Esophagus muscularis mucosa (tissue), 3 donors: ENCODE measurements around the gene RPL10A.

Source experiments
- CTCF ChIP-seq, 3 experiments: fragments of 200-600 bp in 2 of 3; fragments of 450-650 bp in 1 of 3; sonication (generic) in 2 of 3; IDR thresholded peaks; one replicate each; pipeline ENCODE4 v1.5.1; 2017 to 2019; ENCODE audit warnings: antibody characterized with exemption in 3 of 3, mild to moderate bottlenecking in 2 of 3, moderate library complexity in 1 of 3
- POLR2A ChIP-seq: fragments of 450-650 bp; IDR thresholded peaks from one replicate; pipeline ENCODE4 v1.6.1; 2017; ENCODE audit warnings: antibody characterized with exemption, moderate library complexity, mild to moderate bottlenecking, low read depth

GRCh38 chr6:35427435-35427834 lies 40.8 kb upstream of the RPL10A start:
- TF ChIP-seq CTCF (IDR thresholded peaks at IDR 0.05), result no peak
- TF ChIP-seq POLR2A, result no peak
